HPDE6-E6E7 (cell line): ENCODE data around the gene CAMK2D.
A peak's percentile ranks its signal among the peaks of the same experiment; 100 is the strongest.

Source experiments
- DNase-seq: peaks from one replicate; pipeline ENCODE4 v3.0.0; 2011; ENCODE audit warnings: missing footprints; ENCODE audit errors: extremely low spot score

The CAMK2D gene

GRCh38 chr4:113682730-113683537 lies 78.6 kb downstream of the CAMK2D start:
- no peak for DNase-seq

DNA sequence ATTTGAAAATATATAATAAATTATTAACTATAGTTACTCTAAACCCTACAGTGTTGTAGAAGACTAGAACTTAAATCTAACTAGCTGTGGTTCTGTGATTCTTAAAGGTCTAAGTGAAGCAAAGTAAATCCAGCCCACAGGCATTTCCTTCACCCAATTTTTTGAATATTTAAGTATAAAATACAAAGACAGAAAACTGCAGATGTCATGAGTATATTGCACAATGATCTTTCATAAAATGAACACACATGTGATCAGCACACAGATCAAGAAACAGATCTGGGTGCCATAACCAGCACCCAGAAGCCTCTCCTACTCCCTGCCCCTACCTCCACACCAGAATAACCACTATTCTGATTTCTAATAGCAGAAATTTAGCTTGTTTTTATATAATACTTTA lies 82.9 kb downstream of the CAMK2D start:
- DNase-seq = no peak

- no peak for DNase-seq
Observed at GRCh38 chr4:113677325-113677724, 84.2 kb downstream of the CAMK2D start.

DNA sequence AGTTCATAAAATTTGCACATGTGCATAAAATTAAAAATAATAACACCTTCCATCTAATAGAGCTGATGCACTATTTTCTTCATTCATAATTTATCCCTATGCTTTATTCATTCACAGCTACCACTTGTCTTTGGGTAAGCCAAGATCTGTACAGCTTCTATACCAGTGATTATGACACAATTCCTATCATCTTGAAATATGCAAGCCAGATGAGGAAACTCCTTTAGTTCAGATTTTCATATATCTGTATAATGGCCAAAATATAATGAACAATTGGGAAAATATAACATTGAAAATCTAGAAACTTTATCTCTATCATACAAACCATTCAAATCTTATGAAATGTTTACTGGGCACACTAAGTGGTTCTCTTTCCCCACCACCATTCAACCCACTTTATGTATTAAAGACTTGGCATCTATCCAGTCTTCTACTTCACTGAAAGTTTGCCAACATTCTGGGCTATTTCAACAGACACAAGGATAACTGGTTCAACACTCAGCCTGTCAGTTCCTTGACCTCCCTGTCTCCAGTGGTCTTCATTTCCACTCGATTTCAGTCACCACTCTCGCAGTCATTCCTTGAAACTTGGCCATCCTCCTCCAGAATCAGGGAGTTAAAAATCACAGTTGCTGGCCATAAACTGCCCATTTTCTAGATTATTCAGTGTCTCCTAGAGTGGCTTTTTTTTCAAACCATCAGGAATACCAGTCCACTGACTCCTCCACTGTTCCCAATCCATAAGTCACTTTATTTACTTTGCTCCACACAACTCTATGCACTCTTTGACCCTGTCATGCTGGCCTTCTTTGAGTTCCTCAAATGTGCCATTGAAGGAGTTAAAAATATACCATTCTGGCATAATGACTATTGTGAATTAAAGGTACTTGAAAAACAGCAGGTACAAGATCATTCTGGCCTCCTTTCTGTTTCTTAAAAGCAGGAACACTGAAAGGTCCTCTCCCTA lies 85.5 kb downstream of the CAMK2D start:
- no peak for DNase-seq

GRCh38 chr4:113674733-113675132 lies 86.8 kb downstream of the CAMK2D start:
- no peak for DNase-seq

GRCh38 chr4:113674251-113674650 lies 87.3 kb downstream of the CAMK2D start:
- no peak for DNase-seq

DNA sequence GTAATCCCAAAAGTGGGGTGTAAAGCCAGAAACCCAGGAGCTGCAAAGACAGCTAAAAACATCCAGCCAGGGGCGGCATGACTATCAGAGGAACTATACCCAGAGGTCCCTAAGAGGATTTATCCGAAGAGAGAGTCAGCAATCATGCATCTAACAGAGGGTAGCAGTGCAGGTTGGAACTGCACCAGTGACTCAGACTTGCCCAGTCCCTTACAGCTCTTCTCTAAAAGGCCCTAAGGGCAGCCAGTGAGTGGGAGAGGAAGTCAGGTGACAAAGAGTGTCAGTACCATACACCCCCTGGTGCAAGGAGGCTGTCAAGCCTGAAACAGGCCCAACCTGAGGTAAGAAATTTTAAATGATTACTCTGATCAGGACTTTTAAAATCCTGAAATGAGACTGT lies 88.1 kb downstream of the CAMK2D start:
- peak; percentile 32 for DNase-seq

GRCh38 chr4:113666386-113667114 lies 95.0 kb downstream of the CAMK2D start:
- no peak for DNase-seq

DNA sequence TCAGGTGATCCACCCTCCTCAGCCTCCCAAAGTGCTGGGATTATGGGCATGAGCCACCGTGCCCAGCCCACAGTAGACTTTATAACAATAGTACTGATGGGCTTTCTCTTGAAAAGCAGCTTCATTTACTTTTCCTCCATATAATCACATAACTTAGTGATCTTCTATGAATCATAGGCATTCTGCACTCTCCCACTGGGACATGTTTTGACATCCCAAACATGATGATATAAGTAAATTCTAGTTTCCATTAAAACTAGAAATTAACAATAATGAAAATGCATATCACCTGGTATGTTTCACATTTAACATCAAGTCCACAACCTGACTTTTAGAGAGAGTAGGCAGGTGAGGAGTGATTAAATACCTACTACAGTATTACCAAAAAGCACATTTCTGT lies 96.5 kb downstream of the CAMK2D start:
- DNase-seq = no peak

- no peak for DNase-seq
Observed at GRCh38 chr4:113662581-113662980, 99.0 kb downstream of the CAMK2D start.

GRCh38 chr4:113659127-113659526 lies 102.4 kb downstream of the CAMK2D start:
- no peak for DNase-seq

GRCh38 chr4:113657586-113658233 lies 103.8 kb downstream of the CAMK2D start:
- peak; percentile 47 for DNase-seq

DNA sequence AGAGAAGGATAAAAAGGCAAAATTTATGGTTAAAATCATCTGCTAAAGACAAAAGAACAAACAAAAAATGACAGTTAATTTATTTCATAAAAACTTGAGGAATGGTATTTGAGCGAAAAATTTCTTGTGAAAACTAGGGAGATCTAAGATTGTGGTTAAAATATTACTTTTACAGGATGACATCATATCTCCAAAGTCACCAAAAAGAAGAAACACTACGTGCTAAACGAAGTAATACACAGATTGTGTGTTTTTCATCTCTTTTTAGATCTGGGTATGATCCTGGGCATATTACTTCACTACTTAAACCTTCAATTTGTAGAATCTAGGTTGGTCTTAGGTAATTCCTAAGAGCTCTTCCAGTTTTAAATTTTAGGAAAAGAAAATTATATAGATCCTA lies 107.7 kb downstream of the CAMK2D start:
- DNase-seq = no peak

- peak; percentile 12 for DNase-seq
Observed at GRCh38 chr4:113646442-113646822, 115.1 kb downstream of the CAMK2D start.

DNA sequence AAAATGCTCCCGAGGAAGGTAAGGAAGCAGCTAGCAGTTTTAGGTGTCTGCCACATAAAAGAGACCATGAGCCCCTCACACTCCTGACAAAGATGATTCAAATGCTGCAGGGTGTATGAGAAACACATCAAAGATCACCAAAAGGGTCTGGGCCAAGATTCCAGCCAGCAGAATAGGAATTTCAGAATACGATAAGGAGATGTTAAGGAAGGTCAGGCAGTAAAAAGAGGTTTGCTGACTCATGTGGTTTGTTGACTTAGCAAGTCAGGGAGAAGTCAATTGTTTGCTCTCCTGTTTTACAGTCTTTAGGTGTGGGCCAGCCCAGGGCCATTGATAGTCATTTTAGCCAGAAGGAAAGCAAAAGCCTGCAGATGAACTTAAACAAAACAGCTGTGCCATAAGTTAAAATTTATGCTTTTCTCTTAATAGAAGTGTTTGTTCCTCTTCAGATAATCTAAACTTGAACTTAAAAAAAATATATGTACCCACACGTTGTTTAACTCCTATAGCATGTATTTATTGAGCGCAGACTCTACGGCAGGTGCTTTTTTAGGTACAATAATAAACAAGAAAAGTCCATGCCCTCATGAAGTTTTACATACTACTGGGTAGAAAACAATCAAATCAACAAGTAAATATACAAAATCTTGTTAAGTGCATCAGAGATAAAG lies 115.6 kb downstream of the CAMK2D start:
- peak; percentile 65 for DNase-seq

- no peak for DNase-seq
Observed at GRCh38 chr4:113645288-113645687, 116.2 kb downstream of the CAMK2D start.

GRCh38 chr4:113644398-113644797 lies 117.1 kb downstream of the CAMK2D start:
- DNase-seq = no peak

GRCh38 chr4:113643505-113643904 lies 118.0 kb downstream of the CAMK2D start:
- no peak for DNase-seq

DNA sequence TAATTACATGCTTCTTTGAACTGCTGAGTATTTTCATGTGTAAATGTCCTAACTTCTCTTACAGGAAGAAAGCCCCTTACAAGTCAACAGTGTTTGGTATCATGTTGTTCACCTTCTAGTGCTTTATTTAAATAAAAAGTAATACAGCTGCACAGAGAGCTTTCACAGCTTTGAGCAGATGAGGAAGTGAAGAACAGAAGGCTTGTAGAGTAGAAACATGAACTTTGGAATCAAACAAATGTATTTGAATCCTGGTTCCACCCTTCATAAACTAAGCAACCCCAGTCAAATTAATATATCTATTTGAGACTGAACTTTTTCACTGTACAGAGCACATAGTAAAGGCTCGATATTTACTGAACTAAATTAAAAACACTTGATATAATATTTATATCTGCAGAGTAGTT lies 120.5 kb downstream of the CAMK2D start:
- DNase-seq = no peak

DNA sequence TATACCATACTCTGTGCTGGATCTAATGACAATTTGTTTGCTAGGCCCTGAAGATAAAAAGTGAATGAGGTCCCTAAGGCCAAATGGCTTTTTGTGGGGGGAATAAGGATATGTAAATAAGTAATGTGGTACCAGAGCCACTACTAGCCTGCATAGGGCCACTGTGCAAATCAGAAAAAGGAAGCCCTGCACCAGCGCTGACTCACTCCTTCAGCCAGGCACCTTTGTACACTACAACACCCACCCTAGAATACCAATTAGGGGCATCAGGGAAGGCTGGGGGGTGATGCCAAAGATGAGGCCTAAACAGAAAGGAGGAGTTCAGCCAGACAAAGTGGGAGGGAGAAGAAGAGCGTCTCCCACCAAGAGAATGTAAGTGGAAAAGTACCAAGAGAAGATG lies 122.2 kb downstream of the CAMK2D start:
- DNase-seq = no peak

DNA sequence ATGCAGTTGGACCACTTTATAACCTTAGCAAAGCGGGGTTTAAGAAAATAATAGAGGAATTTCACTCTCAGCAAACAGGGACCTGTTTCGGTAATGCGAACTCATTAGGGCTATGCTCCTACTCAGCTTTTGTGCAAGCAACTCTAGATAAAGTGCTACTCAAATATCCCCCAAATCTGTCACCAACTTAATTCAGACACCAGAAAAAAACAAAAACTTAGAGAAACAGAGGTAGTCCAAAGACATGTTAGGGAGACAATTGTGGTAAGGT lies 123.0 kb downstream of the CAMK2D start:
- no peak for DNase-seq
